Epidermal melanocyte (primary cell): ENCODE measurements around the gene RAB11B.
A peak's percentile ranks its signal among the peaks of the same experiment; 100 is the strongest.
"Not testable (repeated sequence)": the region's sequence is repeated elsewhere in the genome, so short reads cannot be mapped to it uniquely, and the experiment has no call there.

ENCODE experiments used
- DNase-seq: peaks from one replicate; pipeline ENCODE4 v3.0.0; 2011; ENCODE audit warnings: low spot score; ENCODE audit not compliant: insufficient read length

The RAB11B gene

GRCh38 chr19:8393871-8394250, 3.7 kb downstream of the RAB11B start:
- no peak for DNase-seq

GRCh38 chr19:8395621-8396082, 5.5 kb downstream of the RAB11B start:
- DNase-seq: no peak

- no peak for DNase-seq
These were observed 6.0 kb downstream of the RAB11B start for GRCh38 chr19:8396185-8396562.

GRCh38 chr19:8396563-8397203, 6.5 kb downstream of the RAB11B start:
- DNase-seq: peak; percentile 65

GRCh38 chr19:8397271-8397670, 7.1 kb downstream of the RAB11B start:
- DNase-seq: no peak

- no peak for DNase-seq
These were observed 7.7 kb downstream of the RAB11B start for GRCh38 chr19:8397746-8398310.

- no peak for DNase-seq
These were observed 8.2 kb downstream of the RAB11B start for GRCh38 chr19:8398311-8398771.

- no peak for DNase-seq
These were observed 9.6 kb downstream of the RAB11B start for GRCh38 chr19:8399681-8400188.

- no peak for DNase-seq
These were observed 11.8 kb downstream of the RAB11B start for GRCh38 chr19:8401981-8402411.

GRCh38 chr19:8403098-8403819, 13.1 kb downstream of the RAB11B start:
- no peak for DNase-seq

- no peak for DNase-seq
These were observed 13.6 kb downstream of the RAB11B start for GRCh38 chr19:8403820-8404109.

- DNase-seq: no peak
These were observed 14.4 kb downstream of the RAB11B start for GRCh38 chr19:8404391-8405151.

- DNase-seq: not testable (repeated sequence)
These were observed 20.6 kb downstream of the RAB11B start for GRCh38 chr19:8410718-8411117.

- DNase-seq: peak; percentile 89
These were observed 22.8 kb downstream of the RAB11B start, which contains the start of gene MARCHF2 for GRCh38 chr19:8412783-8413628. TSS of gene MARCHF2 (plus strand) at chr19:8413305. CDS start at chr19:8421841, 8,536 bp downstream.

- DNase-seq: no peak
These were observed 23.5 kb downstream of the RAB11B start for GRCh38 chr19:8413629-8413995.

GRCh38 chr19:8416796-8417195, 26.6 kb downstream of the RAB11B start:
- no peak for DNase-seq

- no peak for DNase-seq
These were observed 31.6 kb downstream of the RAB11B start for GRCh38 chr19:8421484-8422461.

GRCh38 chr19:8423817-8424223, 33.7 kb downstream of the RAB11B start:
- peak; percentile 79 for DNase-seq

GRCh38 chr19:8425331-8425730, 35.2 kb downstream of the RAB11B start:
- not testable (repeated sequence) for DNase-seq

- DNase-seq: no peak
These were observed 36.1 kb downstream of the RAB11B start for GRCh38 chr19:8426283-8426682.
